H1 (cell line): ENCODE data around the gene PIK3R1. TPM values are rescaled to one million over a fixed set of nuclear protein-coding genes. Genes with fewer than 3 reads are reported as not detected.

Source experiments
- ATF2 ChIP-seq: IDR thresholded peaks from 2 replicates; pipeline ENCODE4 v1.6.1; 2012; ENCODE audit warnings: low read length, inconsistent platforms
- BACH1 ChIP-seq: IDR thresholded peaks from 2 replicates; pipeline ENCODE4 v1.6.1; 2012; ENCODE audit warnings: low read length, improper control_type of control experiment
- KDM5A ChIP-seq: fragments of 200-600 bp; IDR thresholded peaks from 2 replicates; pipeline ENCODE4 v1.7.1; 2012; ENCODE audit warnings: mild to moderate bottlenecking, low read length, inconsistent platforms, mixed read lengths
- polyA plus RNA-seq, 7 experiments: library from polyadenylated mRNA; depleted of rRNA in 3 of 7; stranded (reverse) in 5 of 7; unstranded in 2 of 7; fragments of >200 nt in 5 of 7; fragments of 200-250 nt in 2 of 7; gene quantifications; 1 replicate in 5 of 7; 2 replicates in 1 of 7; 4 replicates in 1 of 7; pipeline versions ENCODE4 v1.2.1 to v1.2.3, GENCODE V29; 2011 to 2013; ENCODE audit warnings: missing spikeins in 2 of 7, mixed read lengths in 2 of 7
- total RNA-seq: library from RNA; stranded (reverse); fragmentation: NEBNext Ultra II Directional; extraction: Animal tissue kit (Norgen Biotek cat#: 25700); gene quantifications from 2 replicates; pipeline ENCODE4 v1.2.1, GENCODE V29; 2021

The PIK3R1 gene
- total and polyA plus RNA-seq, 2 of the 8 experiments (the other 6 are each of a cell fraction or from before 2014, with no cell fraction given) = 2.3 to 13.7 TPM

- TF ChIP-seq ATF2 (no peak), BACH1 (no peak), KDM5A (no peak)
These were observed 18.7 kb upstream of the PIK3R1 start (continued) for GRCh38 chr5:68196876-68197275.
